ENCODE measurements around the gene JKAMP.

DNA sequence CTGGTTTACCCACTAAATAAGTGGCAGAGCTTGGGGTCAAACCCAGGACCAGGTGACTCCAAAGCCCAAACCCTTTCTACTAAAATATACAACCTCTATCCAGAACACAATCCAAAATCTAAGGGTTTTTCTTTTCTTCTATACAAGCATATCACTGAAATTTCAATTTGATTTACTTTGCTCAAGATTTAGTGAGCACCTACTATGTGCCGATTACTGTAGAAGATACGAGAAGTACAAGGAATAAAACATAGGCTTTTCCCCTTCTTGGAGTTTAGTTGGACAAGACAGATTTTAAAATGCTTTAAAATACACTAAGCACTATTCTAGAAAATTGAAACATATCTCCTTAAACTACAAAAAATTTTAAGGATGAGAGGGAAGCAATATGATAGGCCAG, 2.9 kb upstream of the JKAMP start:
- TF ChIP-seq, protein P1, sequence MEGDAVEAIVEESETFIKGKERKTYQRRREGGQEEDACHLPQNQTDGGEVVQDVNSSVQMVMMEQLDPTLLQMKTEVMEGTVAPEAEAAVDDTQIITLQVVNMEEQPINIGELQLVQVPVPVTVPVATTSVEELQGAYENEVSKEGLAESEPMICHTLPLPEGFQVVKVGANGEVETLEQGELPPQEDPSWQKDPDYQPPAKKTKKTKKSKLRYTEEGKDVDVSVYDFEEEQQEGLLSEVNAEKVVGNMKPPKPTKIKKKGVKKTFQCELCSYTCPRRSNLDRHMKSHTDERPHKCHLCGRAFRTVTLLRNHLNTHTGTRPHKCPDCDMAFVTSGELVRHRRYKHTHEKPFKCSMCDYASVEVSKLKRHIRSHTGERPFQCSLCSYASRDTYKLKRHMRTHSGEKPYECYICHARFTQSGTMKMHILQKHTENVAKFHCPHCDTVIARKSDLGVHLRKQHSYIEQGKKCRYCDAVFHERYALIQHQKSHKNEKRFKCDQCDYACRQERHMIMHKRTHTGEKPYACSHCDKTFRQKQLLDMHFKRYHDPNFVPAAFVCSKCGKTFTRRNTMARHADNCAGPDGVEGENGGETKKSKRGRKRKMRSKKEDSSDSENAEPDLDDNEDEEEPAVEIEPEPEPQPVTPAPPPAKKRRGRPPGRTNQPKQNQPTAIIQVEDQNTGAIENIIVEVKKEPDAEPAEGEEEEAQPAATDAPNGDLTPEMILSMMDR (IDR thresholded peaks at IDR 0.05; ENCODE audit: extremely low read depth in 1 of 2, insufficient read depth in 1 of 2, low read depth in 1 of 2, low read length in 2 of 2) = no peak
- TF ChIP-seq POLR2A (IDR thresholded peaks at IDR 0.05; ENCODE audit: low read depth, low read length) (no peak), POLR2AphosphoS5 (IDR thresholded peaks at IDR 0.05; ENCODE audit: insufficient read depth, low read depth, low read length) (no peak)

Data from endothelial cell of umbilical vein (primary cell).